ENCODE data around the gene PLPP7.

Gene PLPP7

DNA sequence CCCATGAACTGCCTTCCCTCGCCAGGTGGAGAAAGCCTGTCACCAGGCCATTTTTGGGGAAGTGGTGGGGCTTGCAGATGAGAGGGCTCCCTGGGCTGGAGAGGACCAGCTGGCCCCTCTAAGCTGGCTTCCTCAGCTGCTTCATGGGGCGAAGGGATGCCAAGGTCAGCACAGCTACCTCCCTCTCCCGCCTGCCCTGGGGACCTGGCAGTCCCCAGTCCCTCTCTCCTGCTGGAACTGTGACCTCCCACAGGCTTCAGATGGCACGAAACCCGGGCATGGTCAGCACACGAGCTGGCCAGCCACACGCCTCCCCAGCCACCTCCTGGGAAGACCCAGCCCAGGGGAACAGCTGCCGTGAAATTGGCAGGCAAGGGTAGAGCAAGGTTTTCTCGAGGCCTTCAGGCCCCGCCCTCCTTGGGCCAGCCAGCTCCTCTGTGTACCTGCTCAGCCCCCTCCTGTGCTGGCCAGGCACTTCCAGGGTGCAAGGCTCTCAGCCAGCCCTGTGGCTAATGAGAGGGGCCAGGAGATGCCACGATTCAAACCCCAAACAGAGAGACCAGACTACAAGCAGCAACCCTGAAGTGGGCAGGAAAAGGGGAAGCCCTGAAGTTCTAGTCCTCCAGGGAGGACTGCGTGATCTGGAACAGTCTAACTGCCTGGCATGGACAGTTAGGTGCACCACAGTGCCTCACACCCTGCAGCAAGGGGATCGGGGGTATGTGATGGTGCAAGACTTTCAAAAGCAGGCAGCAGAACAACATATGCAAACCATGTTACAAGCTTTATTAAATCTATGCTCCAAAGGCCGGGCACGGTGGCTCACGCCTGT, 12.9 kb downstream of the PLPP7 start:
- in situ Hi-C loops (cut with MboI; ENCODE audit: low sequenced_read_pairs), result no loop called here

DNA sequence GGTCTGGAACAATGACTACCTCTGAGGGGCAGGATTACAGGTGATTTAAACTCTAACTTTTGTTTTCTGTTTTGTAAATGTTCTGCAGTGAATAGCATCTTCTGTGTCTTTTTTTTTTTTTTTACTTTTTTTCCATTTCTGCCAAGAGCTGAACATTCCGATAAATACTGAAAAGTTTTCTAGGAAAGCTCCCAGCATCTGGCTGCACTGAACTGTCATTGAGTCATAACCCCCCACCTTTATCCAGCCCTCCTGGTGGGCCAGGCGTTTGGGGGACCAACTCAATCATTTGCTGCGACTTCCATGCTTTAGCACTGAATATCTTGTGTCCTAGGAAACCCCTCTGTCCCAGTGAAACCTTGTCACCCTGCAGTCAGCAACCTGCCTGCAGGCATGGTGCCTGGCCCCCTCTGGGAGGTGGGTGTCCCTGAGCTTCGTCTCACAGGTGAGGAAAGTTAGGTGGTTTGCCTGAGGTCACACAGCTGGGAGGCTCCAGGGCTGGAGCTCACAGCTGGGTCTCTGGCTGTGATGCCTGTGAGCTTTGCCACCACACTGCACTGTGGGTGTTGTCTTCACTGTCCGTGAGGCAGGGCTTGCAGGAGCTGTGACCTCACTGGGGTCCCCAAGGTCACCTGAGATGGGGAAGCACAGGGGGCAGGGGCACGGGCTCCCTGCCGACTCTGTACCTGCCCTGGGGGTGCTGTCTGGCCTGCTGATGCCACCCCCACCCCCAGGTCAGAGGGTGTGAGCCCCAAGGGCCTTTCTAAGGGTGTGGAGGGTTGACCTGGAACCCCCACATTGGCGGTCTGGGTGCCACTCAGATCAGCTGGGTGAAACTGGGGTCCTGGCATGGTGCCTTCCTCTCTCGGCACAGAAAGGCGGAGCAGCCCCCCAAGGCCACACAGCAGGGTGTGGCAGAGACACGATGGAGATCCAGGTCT, 14.1 kb downstream of the PLPP7 start:
- in situ Hi-C loops (cut with MboI; ENCODE audit: low sequenced_read_pairs), result no loop called here

DNA sequence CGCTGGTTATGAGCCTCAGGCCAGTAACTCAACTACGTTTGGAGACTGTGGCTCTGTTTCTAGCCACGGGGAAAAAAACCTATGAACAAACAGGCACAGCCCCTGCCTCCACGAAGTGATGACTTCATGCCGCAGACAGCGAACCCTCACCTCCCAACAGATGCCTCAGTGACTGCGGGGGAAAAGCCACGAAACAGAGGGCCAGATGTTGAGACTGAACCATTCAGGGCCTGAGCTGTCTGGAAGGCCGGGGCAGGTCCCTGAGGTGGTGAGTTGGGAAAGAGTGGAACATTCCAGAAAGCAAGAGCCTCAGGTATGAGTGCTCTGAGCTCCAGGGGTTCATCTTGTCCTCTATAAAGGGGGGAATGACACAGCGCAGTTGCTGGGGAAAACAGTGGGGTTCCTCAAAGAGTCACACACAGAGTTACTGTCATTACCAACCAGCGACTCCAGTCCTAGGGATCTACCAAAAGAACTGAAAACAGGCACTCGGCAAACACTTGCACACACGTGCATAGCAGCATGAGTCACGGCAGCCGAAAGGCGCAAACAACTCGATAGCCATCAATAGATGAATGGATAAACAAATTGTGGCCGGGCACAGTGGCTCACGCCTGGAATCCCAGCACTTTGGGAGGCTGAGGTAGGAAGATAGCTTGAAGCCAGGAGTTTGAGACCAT, 15.3 kb downstream of the PLPP7 start:
- in situ Hi-C loops (cut with MboI; ENCODE audit: low sequenced_read_pairs), result no loop called here

DNA sequence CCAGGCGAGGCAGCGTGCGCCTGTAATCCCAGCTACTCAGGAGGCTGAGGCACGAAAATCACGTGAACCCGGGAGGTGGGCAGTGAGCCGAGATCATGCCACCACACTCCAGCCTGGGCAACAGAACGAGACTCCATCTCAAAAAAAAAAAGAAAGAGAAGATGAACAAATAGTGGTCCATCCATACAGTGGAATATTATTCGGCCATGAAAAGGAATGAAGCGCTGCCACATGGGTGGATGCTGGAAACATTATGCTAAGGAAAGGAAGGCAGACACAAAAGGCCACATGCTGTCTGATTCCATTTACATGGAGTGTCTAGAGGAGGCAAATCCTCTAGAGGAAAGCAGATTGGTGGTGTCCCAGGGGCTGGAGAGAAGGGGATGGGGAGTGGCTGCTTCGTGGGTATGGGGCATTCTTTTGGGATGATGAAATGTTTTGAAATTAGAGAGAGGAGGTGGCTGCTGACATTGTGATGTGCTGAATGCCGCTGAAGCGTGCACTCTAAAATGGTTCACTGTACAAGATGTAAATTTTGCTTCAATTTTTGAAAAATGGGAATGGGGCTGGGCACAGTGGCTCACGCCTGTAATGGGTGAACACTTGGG, 17.0 kb downstream of the PLPP7 start:
- in situ Hi-C loops (cut with MboI; ENCODE audit: low sequenced_read_pairs), result no loop called here

DNA sequence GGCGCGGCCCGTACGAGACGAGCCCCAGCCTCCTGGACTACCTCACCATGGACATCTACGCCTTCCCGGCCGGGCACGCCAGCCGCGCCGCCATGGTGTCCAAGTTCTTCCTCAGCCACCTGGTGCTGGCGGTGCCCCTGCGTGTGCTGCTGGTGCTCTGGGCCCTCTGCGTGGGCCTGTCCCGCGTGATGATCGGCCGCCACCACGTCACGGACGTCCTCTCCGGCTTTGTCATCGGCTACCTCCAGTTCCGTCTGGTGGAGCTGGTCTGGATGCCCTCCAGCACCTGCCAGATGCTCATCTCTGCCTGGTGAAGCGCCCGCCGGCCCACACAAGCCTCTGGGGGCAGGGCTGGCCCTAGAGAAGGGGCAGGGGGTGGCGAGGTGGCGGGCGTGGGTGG, 18.5 kb downstream of the PLPP7 start:
- in situ Hi-C loops (cut with MboI; ENCODE audit: low sequenced_read_pairs), result no loop called here

DNA sequence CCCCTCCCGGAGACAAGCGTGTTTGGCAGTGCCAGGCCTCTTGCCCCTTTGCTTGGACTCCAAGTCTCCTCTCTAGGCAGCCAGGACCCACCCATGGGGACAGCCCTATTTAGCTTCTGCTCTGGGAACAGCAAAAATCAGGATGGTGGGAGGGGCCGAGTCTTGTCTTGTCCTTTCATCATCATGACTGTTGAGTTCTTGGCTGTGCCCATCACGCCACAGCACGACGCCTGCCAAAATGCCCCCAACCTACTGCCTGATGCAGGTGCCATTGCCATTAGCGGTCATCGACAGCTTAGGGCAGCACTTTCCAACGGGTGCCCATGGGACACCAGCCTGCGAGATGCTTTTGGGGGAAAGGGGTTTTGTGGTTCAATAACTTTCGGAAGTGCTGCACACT, 18.9 kb downstream of the PLPP7 start:
- in situ Hi-C loops (cut with MboI; ENCODE audit: low sequenced_read_pairs), result no loop called here

DNA sequence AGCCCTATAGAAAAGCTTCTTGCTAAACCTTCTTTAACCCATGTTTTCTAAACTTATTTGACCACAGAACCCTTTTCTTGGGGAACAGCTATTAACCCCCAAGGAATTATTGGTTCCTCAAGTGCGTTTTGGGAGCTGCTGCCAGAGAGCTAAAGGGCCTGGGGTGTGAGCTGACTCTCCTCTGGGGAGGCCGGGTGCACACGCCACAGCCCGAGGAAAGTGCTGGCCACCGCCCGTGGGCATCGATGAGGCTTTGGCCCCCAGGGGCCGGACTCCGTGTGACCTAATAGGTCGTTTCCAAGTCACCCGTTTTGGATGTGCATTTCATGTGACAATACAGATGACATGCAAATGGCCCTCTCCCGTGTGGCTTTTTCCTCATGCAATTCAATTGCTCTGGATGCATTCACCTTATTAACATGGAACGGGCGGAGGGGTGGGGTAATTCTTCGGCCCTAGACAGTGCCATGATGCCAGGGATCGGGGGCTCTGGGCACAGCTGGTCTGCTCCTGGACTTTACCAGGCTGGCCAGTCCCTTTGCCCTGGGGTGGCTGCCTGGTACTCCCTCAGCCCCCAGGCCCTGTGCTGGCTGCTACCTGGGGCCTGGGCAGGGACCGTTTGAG, 19.5 kb downstream of the PLPP7 start:
- in situ Hi-C loops (cut with MboI; ENCODE audit: low sequenced_read_pairs), result no loop called here

DNA sequence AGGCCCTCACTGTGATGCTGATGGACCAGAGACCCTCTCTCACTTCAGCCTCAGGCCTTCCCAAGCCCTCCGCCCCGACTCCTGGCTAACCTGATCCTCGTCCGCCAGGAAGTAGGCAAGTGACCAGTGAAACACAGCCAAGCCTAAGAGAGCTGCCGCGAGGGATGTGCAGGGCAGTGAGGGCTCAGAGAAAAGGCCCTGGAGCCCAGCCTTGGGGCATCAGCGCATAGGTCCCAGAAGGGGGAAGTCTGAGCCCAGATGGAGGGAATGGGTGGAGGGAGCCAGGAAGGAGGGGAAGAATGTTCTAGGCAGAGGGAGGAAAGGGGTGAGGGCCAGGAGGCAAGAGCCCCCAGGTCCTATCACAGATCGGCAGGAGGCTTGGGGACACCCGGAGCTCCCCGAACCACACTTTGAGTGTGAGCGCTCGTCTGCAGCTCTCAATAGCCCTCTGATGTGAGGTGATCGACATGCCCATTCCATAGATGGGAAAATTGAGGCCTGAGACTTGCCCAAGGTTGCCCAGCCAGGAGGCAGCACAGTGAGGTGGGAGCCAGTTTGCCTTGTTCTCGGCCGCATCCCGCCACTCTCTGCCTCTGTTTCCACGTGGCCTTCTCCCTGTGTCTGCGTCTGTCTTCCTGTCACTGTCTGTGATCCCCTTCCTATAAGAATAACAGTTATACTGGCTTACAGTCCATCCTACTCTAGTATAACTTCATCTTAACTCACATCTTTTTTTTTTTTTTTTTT, 20.2 kb downstream of the PLPP7 start:
- in situ Hi-C loops (cut with MboI; ENCODE audit: low sequenced_read_pairs), result no loop called here

DNA sequence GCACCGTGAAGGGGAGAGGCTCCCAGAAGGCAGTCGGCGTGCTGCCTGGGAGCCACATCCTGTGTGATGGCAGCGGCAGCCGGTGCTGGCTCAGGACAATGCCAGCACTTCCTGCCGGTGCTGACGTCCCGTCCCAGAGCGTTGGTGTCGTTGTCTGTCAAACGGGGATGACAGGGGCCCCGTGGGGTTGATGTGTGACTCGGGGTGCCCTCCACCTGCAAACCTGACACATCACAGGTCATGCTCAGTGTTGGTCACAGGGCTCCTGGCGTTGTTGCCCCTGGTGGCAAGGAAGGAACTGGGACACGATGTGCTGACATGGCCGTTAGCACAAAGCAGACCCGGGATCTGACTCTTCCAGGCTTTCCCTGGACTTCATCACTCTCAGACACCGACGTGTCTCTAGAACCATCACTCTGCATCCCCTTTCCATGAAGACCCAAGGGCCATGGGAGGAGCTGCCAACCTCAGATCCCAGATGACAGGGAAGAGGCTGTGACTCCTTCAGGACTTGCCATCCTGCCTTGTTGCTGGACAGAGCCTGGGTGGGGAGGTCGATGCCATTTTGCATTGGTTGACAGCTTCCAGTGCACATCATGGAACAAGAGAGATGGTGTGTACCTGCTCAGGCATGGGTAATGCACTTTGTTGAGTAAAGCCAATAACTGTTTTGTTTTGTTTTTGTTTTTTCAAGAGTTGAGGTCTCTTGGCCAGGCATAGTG, 21.5 kb downstream of the PLPP7 start:
- in situ Hi-C loops (cut with MboI; ENCODE audit: low sequenced_read_pairs), result no loop called here

DNA sequence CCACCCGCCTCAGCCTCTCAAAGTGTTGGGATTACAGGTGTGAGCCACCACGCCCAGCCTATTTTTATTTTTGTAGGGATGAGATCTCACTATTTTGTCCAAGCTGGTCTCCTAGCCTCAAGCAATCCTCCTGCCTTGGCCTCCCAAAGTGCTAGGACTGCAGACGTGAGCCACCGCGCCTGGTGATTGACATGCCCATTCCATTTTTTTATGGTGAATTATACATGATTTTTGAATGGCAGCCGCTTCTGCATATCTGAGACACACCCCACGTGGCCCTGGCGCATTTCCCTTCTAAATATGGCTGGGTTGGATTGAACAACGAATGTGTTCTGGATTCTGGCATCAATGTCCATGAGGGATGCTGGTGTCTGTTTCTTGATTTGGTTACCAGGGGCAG, 22.7 kb downstream of the PLPP7 start:
- in situ Hi-C loops (cut with MboI; ENCODE audit: low sequenced_read_pairs), result no loop called here

DNA sequence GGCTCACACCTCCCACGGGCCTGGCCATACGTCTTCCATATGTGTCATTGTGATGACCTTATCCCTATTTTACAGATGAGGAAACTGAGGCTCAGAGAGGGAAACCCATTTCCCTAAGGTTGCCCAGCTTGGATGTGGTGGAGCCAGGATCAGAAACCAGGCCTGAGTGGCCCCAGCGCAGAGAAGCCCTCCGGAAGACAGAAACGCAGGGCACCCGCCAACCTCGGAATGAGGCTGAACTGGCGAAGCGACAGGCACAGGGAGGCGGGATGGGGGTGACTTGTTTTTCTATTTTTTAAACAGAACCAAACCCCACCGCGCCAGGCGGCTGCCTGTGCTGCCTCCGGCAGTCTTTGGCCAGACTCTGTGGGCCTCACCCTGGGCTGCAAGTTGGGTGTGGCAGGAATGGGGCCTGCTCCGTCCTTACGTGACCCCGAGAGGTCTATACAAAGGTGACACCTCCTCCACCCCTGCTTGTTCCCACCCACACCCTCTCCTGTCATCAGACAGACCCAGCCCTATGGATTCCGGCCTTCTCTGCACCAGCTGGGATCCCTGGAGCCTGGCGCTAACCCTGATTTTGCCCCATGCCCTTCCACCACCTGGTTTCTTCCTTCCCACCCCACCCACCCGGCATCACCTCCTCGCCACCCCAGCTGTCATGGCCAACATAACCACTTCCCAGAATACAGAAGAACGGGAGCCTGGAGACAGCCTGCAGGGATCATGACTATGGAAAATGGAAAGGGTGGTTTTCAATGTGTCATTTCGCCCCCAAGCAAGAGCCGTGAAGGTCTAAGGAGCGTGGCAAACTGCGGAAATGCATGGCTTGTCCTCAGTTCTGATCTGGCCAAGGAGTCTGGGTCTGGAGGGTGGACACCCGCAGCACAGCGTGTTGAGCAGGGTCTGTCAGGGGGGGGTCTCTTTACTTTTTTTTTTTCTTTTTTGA, 23.6 kb downstream of the PLPP7 start:
- in situ Hi-C loops (cut with MboI; ENCODE audit: low sequenced_read_pairs), result no loop called here

DNA sequence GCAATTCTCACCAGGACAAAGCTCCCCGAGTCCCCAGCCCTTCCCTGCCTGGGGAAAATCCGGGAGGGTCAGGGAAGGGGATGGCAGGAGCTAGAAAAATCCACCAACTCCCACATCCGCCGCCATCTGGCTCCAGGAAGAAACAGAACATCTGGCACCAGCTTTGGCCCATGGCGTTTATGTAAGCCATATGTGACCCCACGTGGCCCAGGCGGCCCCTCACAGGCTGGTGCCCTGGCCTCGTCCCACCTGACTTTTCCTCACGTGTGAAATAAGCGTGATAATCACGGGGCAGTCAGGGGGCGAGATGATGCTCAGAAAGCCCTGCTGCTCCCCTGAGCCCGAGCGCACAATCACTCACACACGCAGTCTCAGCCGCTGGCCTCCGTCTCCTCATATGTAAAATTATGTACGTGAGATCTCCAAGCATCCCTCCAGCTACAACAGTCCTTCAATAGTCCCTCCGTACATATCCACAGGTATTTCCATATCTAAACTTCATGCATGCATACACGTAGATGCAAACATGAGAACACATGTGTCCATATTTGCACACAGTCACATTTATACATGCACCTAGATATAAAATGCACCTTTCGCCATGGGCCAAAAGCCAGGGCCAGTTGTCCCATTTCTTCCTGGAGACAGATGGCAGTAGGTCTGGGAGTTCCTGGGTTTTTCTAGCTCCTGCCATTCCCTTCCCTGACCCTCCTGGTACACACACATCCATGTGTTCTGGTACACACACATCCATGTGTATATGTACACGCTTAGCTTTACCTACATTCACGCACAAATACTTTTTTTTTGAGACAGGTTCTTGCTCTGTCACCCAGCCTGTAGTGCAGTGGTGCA, 28.9 kb downstream of the PLPP7 start:
- in situ Hi-C loops (cut with MboI; ENCODE audit: low sequenced_read_pairs), result no loop called here

DNA sequence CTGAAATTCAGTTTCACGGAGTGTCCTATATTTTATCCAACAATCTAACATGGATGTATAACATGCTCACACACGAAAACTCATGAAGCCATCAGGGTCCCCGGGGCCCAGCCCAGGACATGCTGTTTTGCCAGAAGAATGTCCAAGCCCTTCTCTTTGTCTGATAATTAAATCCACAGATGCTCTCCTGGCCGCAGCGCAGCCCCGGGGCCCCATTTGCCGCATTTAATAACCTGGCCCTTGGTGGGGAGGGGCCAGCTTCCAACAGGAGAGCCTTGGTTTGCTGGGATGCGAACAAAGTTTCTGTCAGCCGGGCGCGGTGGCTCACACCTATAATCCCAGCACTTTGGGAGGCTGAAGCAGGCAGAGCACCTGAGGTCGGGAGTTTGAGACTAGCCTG, 30.0 kb downstream of the PLPP7 start:
- in situ Hi-C loops (cut with MboI; ENCODE audit: low sequenced_read_pairs), result no loop called here

DNA sequence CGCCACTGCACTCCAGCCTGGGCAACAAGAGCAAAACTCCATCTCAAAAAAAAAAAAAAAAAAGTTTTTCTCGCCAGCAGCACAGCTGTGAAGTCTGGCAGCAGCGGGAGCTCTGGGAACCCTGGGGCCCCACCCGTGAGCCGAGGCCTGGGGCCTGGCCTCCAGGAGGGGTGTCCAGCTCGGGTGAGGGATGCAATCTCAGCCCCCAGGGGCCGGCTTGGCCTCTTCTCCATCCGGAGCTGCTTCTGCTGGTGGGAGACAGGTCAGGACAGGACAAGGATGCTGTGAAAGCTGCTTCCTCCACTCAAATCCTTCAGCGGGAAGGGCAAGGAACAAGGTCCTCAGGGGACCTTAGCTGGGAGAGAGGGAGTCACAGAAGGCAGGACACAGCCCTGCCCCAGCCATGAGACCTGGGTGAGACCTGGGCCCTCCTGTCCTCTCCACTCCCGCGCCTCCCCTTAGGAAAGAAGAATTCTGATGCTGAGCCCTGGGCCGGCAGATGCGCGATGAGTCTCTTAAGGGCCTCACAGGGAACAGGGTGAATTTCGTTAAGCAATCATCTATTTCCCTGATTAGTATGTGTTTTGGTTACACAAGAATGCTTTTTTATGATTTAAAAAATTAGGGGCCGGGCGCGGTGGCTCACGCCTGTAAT, 30.6 kb downstream of the PLPP7 start:
- in situ Hi-C loops (cut with MboI; ENCODE audit: low sequenced_read_pairs), result no loop called here

DNA sequence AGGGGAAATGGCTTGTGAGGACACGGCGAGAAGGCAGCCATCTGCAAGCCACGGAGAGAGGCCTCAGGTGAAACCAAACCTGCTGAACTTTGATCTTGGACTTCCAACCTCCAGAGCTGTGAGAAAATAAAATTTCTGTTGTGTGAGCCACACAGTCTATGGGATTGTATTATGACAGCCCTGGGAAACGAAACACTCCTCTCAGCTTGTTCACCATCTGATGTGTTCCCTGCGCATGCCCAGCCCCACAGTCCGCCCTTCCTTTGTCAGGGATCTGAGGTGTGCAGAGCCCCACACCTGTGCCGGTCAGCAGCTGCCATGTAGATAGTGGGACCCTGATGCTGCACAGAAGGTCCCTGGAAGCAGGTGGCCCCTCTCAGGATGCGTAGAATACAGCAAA, 34.1 kb downstream of the PLPP7 start:
- in situ Hi-C loops (cut with MboI; ENCODE audit: low sequenced_read_pairs), result no loop called here

Measured in HL-60/S4 treated with retinoic acid at 250 ng/mL for 4 days and 3 days (cell line).